Panc1 (cell line): ENCODE data around the gene DDAH1. TPM values are rescaled to one million over a fixed set of nuclear protein-coding genes. Genes with fewer than 3 reads are reported as not detected.

Experiments used
- ATAC-seq: fragments of 200-7000 bp; cut with Tn5 transposase; 2 replicates; pipeline ENCODE4 v1.9.1; 2020; ENCODE audit warnings: mild to moderate bottlenecking, moderate library complexity
- BruUV-seq: library from RNA; stranded (reverse); fragments of 400-500 nt; replicated peaks from 2 replicates; lab custom pipeline; 2021; lab: Mats Ljungman, UMichigan
- CTCF ChIA-PET: fragments of 300-600 bp; sonication (Branson Sonifier 250); formaldehyde crosslinking; loops from one replicate; lab custom pipeline; 2022; ENCODE audit warnings: antibody characterized with exemption; lab: Charles Lee
- POLR2A ChIA-PET: fragments of 300-600 bp; sonication (Branson Sonifier 250); formaldehyde crosslinking; loops from one replicate; lab custom pipeline; 2022; ENCODE audit warnings: antibody characterized with exemption; lab: Charles Lee
- DNase-seq: peaks from one replicate; pipeline ENCODE4 v3.0.0-alpha.2; 2010; ENCODE audit warnings: low read depth, low spot score
- H3K27ac ChIP-seq: 2 replicates; pipeline ENCODE4 v1.5.1; 2011; ENCODE audit warnings: mild to moderate bottlenecking, low read length, inconsistent platforms
- H3K27me3 ChIP-seq: fragments of 200-500 bp; sonication (Bioruptor generic); 2 replicates; pipeline ENCODE4 v1.6.0; 2014; ENCODE audit warnings: low read length, inconsistent platforms; ENCODE audit not compliant: control insufficient read depth, insufficient read depth
- H3K36me3 ChIP-seq: fragments of 200-500 bp; sonication (Bioruptor generic); 2 replicates; pipeline ENCODE4 v1.5.1; 2014; ENCODE audit warnings: inconsistent platforms, mild to moderate bottlenecking, low read length, moderate library complexity; ENCODE audit not compliant: control insufficient read depth, insufficient read depth
- H3K4me1 ChIP-seq: 2 replicates; pipeline ENCODE4 v1.5.1; 2011; ENCODE audit warnings: inconsistent platforms, mild to moderate bottlenecking, low read length, moderate library complexity; ENCODE audit not compliant: control insufficient read depth, insufficient read depth
- H3K4me3 ChIP-seq, 2 experiments: 2 replicates each; pipeline ENCODE4 v1.5.1; 2011 to 2012; ENCODE audit warnings: low read depth in 2 of 2, low read length in 2 of 2, mild to moderate bottlenecking in 2 of 2, inconsistent platforms in 1 of 2, moderate library complexity in 1 of 2
- H3K9me3 ChIP-seq: fragments of 200-500 bp; sonication (Bioruptor generic); 2 replicates; pipeline ENCODE4 v1.5.1; 2014; ENCODE audit warnings: low read depth, mild to moderate bottlenecking, inconsistent platforms, low read length, moderate library complexity; ENCODE audit not compliant: control insufficient read depth, insufficient read depth
- CTCF ChIP-seq: fragments of 450-650 bp; IDR thresholded peaks from 2 replicates; pipeline ENCODE4 v1.5.1; 2017; ENCODE audit warnings: mild to moderate bottlenecking
- POLR2AphosphoS5 ChIP-seq: IDR thresholded peaks from 2 replicates; pipeline ENCODE4 v1.6.1; 2012; ENCODE audit warnings: mild to moderate bottlenecking, low read depth, low read length, moderate library complexity
- REST ChIP-seq, 2 experiments: IDR thresholded peaks; 2 replicates each; pipeline ENCODE4 v1.6.1; 2011 to 2012; ENCODE audit warnings: low read depth in 2 of 2, control low read depth in 1 of 2, low read length in 1 of 2, mild to moderate bottlenecking in 1 of 2, moderate library complexity in 1 of 2; ENCODE audit not compliant: insufficient read depth in 1 of 2
- SIN3A ChIP-seq: IDR thresholded peaks from 2 replicates; pipeline ENCODE4 v1.6.1; 2012; ENCODE audit warnings: low read depth, mild to moderate bottlenecking, low read length, moderate library complexity, borderline replicate concordance; ENCODE audit not compliant: insufficient read depth
- TCF7L2 ChIP-seq: IDR thresholded peaks from 2 replicates; pipeline ENCODE4 v1.6.1; 2011; ENCODE audit warnings: mild to moderate bottlenecking, low read depth, low read length, inconsistent platforms
- in situ Hi-C: cut with HindIII; loops from 2 replicates; pipeline ENCODE4 v1.10.0; 2016; ENCODE audit warnings: low sequenced_read_pairs, low pct_unique_long_range_greater_than_20kb
- intact Hi-C: fragments of 100-400 bp; cut with micrococcal nuclease; formaldehyde crosslinking; loops from one replicate; pipeline ENCODE4 v1.10.0; 2022; ENCODE audit not compliant: unreplicated experiment
- total RNA-seq: library from RNA; stranded (reverse); gene quantifications from one replicate; pipeline ENCODE4 v1.2.1, GENCODE V29; 2021; ENCODE audit not compliant: unreplicated experiment

The DDAH1 gene
- total RNA-seq, 1 experiment from 2014 or later: 85.4 TPM

GRCh38 chr1:85464497-85465098, 361 bp downstream of the DDAH1 start:
- intact Hi-C loops: loop anchor here (1.0 to 5.0 kb wide), 3 partner anchors 117 to 157 kb away; no protein-coding TSS in a partner anchor
- no peak; the same call in 1 of the 2 replicates for TF ChIP-seq TCF7L2
- 0 out of 2 replicates have a peak, but pooled peaks have one; percentile 5 for TF ChIP-seq CTCF
- TF ChIP-seq REST (IDR thresholded peaks at IDR 0.05; ENCODE audit: insufficient read depth in 1 of 2, low read depth in 2 of 2, low read length in 1 of 2): 0 out of 4 replicates have a peak, but pooled peaks of 1 of the 2 experiments have one; percentile 64
- peak; percentile 69; the same call in 1 of the 2 replicates for TF ChIP-seq POLR2AphosphoS5
- TF ChIP-seq SIN3A: peak; percentile 92; the same call in 1 of the 2 replicates
- no peaks in the 10 kb centered on the region for H3K27me3 ChIP-seq
- peak; percentile 86 for ATAC-seq
- DNase-seq: no peak
- peak overlapping the region; percentile 80 to 82 for H3K4me3 ChIP-seq
- H3K9me3 ChIP-seq: no peaks in the 10 kb centered on the region
- in situ Hi-C loops: no loop called here
- POLR2A ChIA-PET: interaction anchor here (0.7 to 1.6 kb wide), 7 partner anchors 79 to 221 kb away, joined by 3 to 7 read pairs (median 4); partner anchors contain the start of gene BCL10
- H3K27ac ChIP-seq: peak overlapping the region; percentile 94
- H3K36me3 ChIP-seq: no peaks in the 10 kb centered on the region
- BruUV-seq: no TSS peak
- CTCF ChIA-PET: interaction anchor here (0.6 kb wide), 1 partner anchor 206 kb away, joined by 3 read pairs; no protein-coding TSS in a partner anchor
- peaks cover 48% of the 10 kb centered on the region for H3K4me1 ChIP-seq

- H3K4me3 ChIP-seq: peak overlapping the region; percentile 80 to 82
- peak overlapping the region; percentile 94 for H3K27ac ChIP-seq
- DNase-seq (no peak), ATAC-seq (peak; percentile 35)
- H3K36me3 ChIP-seq: no peaks in the 10 kb centered on the region
- TF ChIP-seq TCF7L2 (no peak; the same call in 1 of the 2 replicates), SIN3A (no peak), CTCF (no peak; the same call in 1 of the 2 replicates), POLR2AphosphoS5 (no peak), REST (IDR thresholded peaks at IDR 0.05; ENCODE audit: insufficient read depth in 1 of 2, low read depth in 2 of 2, low read length in 1 of 2) (no peak)
- peaks cover 53% of the 10 kb centered on the region for H3K4me1 ChIP-seq
- H3K27me3 ChIP-seq: no peaks in the 10 kb centered on the region
- no peaks in the 10 kb centered on the region for H3K9me3 ChIP-seq
- CTCF ChIA-PET: interaction anchor here (0.6 to 1.0 kb wide), 3 partner anchors 120 to 174 kb away, joined by 3 to 4 read pairs (median 4); no protein-coding TSS in a partner anchor
- intact Hi-C loops (loop anchor here (1.0 to 5.0 kb wide), 3 partner anchors 117 to 157 kb away; no protein-coding TSS in a partner anchor), in situ Hi-C loops (no loop called here)
- BruUV-seq: no TSS peak
- POLR2A ChIA-PET: interaction anchor here (0.5 to 1.6 kb wide), 8 partner anchors 13 to 461 kb away, joined by 3 to 13 read pairs (median 4); no protein-coding TSS in a partner anchor
Observed at GRCh38 chr1:85463731-85464496, 1.0 kb downstream of the DDAH1 start.
